SK-N-SH (cell line): Measurements from ENCODE around the gene NRG3. TPM values are rescaled to one million over a fixed set of nuclear protein-coding genes. Genes with fewer than 3 reads are reported as not detected.

Source experiments
- CTCF ChIA-PET: fragments of 300-600, 350-600 bp; formaldehyde crosslinking; extraction: SDS; loops from one replicate; lab custom pipeline; 2021; lab: Yijun Ruan, JAX
- POLR2A ChIA-PET: fragments of 350-600 bp; sonication (Branson Sonifier 250); formaldehyde crosslinking; extraction: SDS; loops from one replicate; lab custom pipeline; 2020; ENCODE audit warnings: antibody characterized with exemption, inconsistent platforms; lab: Yijun Ruan, JAX
- DNase-seq: peaks from one replicate; pipeline ENCODE4 v3.0.0; 2012
- H2AFZ ChIP-seq: fragments of 200-600 bp; sonication (generic); 2 replicates; pipeline ENCODE4 v1.8.1; 2016; ENCODE audit warnings: antibody characterized with exemption, mild to moderate bottlenecking, low read depth
- H3F3A ChIP-seq: fragments of 200-600 bp; sonication (generic); replicated peaks from 2 replicates; pipeline ENCODE3; 2016; ENCODE audit warnings: antibody characterized with exemption, mild to moderate bottlenecking; ENCODE audit not compliant: insufficient read depth
- H3K27ac ChIP-seq, 2 experiments: fragments of 200-500 bp in 1 of 2; fragments of 200-600 bp in 1 of 2; sonication (Bioruptor generic) in 1 of 2; sonication (generic), shearing (Covaris generic) in 1 of 2; 2 replicates each; pipeline versions ENCODE4 v1.5.1 to v1.6.1; 2014 to 2016; ENCODE audit warnings: low read depth in 2 of 2, inconsistent platforms in 1 of 2, low read length in 1 of 2, mild to moderate bottlenecking in 1 of 2, mixed read lengths in 1 of 2
- H3K27me3 ChIP-seq: fragments of 200-600 bp; sonication (generic), shearing (Covaris generic); 2 replicates; pipeline ENCODE4 v1.6.1; 2016; ENCODE audit warnings: mixed run types; ENCODE audit not compliant: insufficient read depth
- H3K36me3 ChIP-seq, 2 experiments: fragments of 200-500 bp in 1 of 2; fragments of 200-600 bp in 1 of 2; sonication (Bioruptor generic) in 1 of 2; sonication (generic) in 1 of 2; replicated peaks in 1 of 2; 2 replicates each; pipeline versions ENCODE3 to v1.5.1; 2014 to 2016; ENCODE audit warnings: low read length in 1 of 2, mild to moderate bottlenecking in 1 of 2; ENCODE audit not compliant: insufficient read depth in 2 of 2, control insufficient read depth in 1 of 2
- H3K4me1 ChIP-seq, 2 experiments: fragments of 200-500 bp in 1 of 2; fragments of 200-600 bp in 1 of 2; sonication (Bioruptor generic) in 1 of 2; sonication (generic), shearing (Covaris generic) in 1 of 2; 2 replicates each; pipeline versions ENCODE4 v1.5.1 to v1.6.1; 2014 to 2016; ENCODE audit warnings: low read depth in 1 of 2, low read length in 1 of 2, mixed run types in 1 of 2; ENCODE audit not compliant: insufficient read depth in 2 of 2, control insufficient read depth in 1 of 2
- H3K4me2 ChIP-seq: fragments of 200-600 bp; sonication (generic), shearing (Covaris generic); 2 replicates; pipeline ENCODE4 v1.6.1; 2017; ENCODE audit warnings: mixed run types
- H3K4me3 ChIP-seq, 2 experiments: fragments of 200-500 bp in 1 of 2; fragments of 200-600 bp in 1 of 2; sonication (Bioruptor generic) in 1 of 2; sonication (generic), shearing (Covaris generic) in 1 of 2; 2 replicates each; pipeline versions ENCODE4 v1.5.1 to v1.8.1; 2014 to 2016; ENCODE audit warnings: low read depth in 2 of 2, inconsistent platforms in 1 of 2, low read length in 1 of 2, mild to moderate bottlenecking in 1 of 2, mixed read lengths in 1 of 2, moderate library complexity in 1 of 2
- H3K79me2 ChIP-seq: fragments of 200-600 bp; sonication (generic); 2 replicates; pipeline ENCODE4 v1.8.1; 2017; ENCODE audit warnings: mild to moderate bottlenecking; ENCODE audit not compliant: insufficient read depth
- H3K9ac ChIP-seq: fragments of 200-600 bp; sonication (generic); 2 replicates; pipeline ENCODE4 v1.6.1; 2017; ENCODE audit warnings: mixed run types
- H3K9me2 ChIP-seq: fragments of 200-600 bp; sonication (generic); 2 replicates; pipeline ENCODE4 v1.6.1; 2017; ENCODE audit warnings: mixed run types
- H3K9me3 ChIP-seq: fragments of 200-600 bp; sonication (generic); 2 replicates; pipeline ENCODE4 v1.6.1; 2017; ENCODE audit warnings: mixed run types, mild to moderate bottlenecking, moderate library complexity
- H4K20me1 ChIP-seq: fragments of 200-600 bp; sonication (generic); 2 replicates; pipeline ENCODE4 v1.6.1; 2017; ENCODE audit warnings: mild to moderate bottlenecking, mixed run types; ENCODE audit not compliant: insufficient read depth
- CTCF ChIP-seq: fragments of 200-600 bp; sonication (generic); IDR thresholded peaks from 2 replicates; pipeline ENCODE4 v1.6.1; 2017; ENCODE audit warnings: antibody characterized with exemption, mild to moderate bottlenecking, moderate library complexity
- EP300 ChIP-seq, 2 experiments: IDR thresholded peaks; 2 replicates each; pipeline versions ENCODE4 v1.4.0 to v1.6.1; 2012; ENCODE audit warnings: borderline replicate concordance in 1 of 2, low read depth in 1 of 2, low read length in 1 of 2
- FOSL2 ChIP-seq: IDR thresholded peaks from 2 replicates; pipeline ENCODE4 v1.4.0; 2012; ENCODE audit warnings: low read depth, mild to moderate bottlenecking, moderate library complexity, borderline replicate concordance
- FOXJ3 ChIP-seq: sonication (generic); formaldehyde crosslinking; IDR thresholded peaks from 2 replicates; pipeline ENCODE4 v1.5.1; 2020; ENCODE audit warnings: mild to moderate bottlenecking, missing genetic modification reagents
- FOXM1 ChIP-seq: IDR thresholded peaks from 2 replicates; pipeline ENCODE4 v1.4.0; 2012; ENCODE audit warnings: low read depth, mild to moderate bottlenecking
- GABPA ChIP-seq: IDR thresholded peaks from 2 replicates; pipeline ENCODE4 v1.4.0; 2012; ENCODE audit warnings: low read depth, mild to moderate bottlenecking
- GATA2 ChIP-seq: sonication (generic); formaldehyde crosslinking; IDR thresholded peaks from 2 replicates; pipeline ENCODE4 v1.5.0; 2020; ENCODE audit warnings: mild to moderate bottlenecking, missing genetic modification reagents
- MAX ChIP-seq: IDR thresholded peaks from 2 replicates; pipeline ENCODE4 v1.4.0; 2012; ENCODE audit warnings: low read depth
- MEF2A ChIP-seq: IDR thresholded peaks from 2 replicates; pipeline ENCODE4 v1.4.0; 2012; ENCODE audit warnings: low read depth, borderline replicate concordance
- MXI1 ChIP-seq: IDR thresholded peaks from 2 replicates; pipeline ENCODE4 v1.6.1; 2012; ENCODE audit warnings: mild to moderate bottlenecking, low read depth, low read length, improper control_type of control experiment
- NFIC ChIP-seq: IDR thresholded peaks from 2 replicates; pipeline ENCODE4 v1.4.0; 2012; ENCODE audit warnings: borderline replicate concordance
- NRF1 ChIP-seq: IDR thresholded peaks from 2 replicates; pipeline ENCODE4 v1.6.1; 2012; ENCODE audit warnings: low read depth, mild to moderate bottlenecking, low read length
- POLR2AphosphoS5 ChIP-seq: IDR thresholded peaks from 2 replicates; pipeline ENCODE4 v1.6.1; 2012; ENCODE audit warnings: low read depth, low read length
- RAD21 ChIP-seq: IDR thresholded peaks from 2 replicates; pipeline ENCODE4 v1.6.1; 2012; ENCODE audit warnings: mild to moderate bottlenecking, low read length
- RCOR1 ChIP-seq: fragments of 150-350 bp; IDR thresholded peaks from 2 replicates; pipeline ENCODE4 v1.6.1; 2017; ENCODE audit warnings: antibody characterized with exemption, low read length
- RFX5 ChIP-seq: IDR thresholded peaks from 2 replicates; pipeline ENCODE4 v1.6.1; 2012; ENCODE audit warnings: mild to moderate bottlenecking, improper control_type of control experiment, low read length
- RXRA ChIP-seq: IDR thresholded peaks from 2 replicates; pipeline ENCODE4 v1.4.0; 2012; ENCODE audit warnings: low read depth, mild to moderate bottlenecking, borderline replicate concordance
- SIN3A ChIP-seq: IDR thresholded peaks from 2 replicates; pipeline ENCODE4 v1.6.1; 2012; ENCODE audit warnings: low read depth, mild to moderate bottlenecking, low read length, moderate library complexity, borderline replicate concordance
- TAF1 ChIP-seq: IDR thresholded peaks from 2 replicates; pipeline ENCODE4 v1.6.1; 2012; ENCODE audit warnings: low read depth, mild to moderate bottlenecking, low read length, moderate library complexity, borderline replicate concordance
- TEAD4 ChIP-seq: IDR thresholded peaks from 2 replicates; pipeline ENCODE4 v1.4.0; 2012; ENCODE audit warnings: mild to moderate bottlenecking, borderline replicate concordance; ENCODE audit not compliant: insufficient read depth
- ZBTB33 ChIP-seq: IDR thresholded peaks from 2 replicates; pipeline ENCODE4 v1.4.0; 2012; ENCODE audit warnings: low read depth, borderline replicate concordance
- WGBS: methylation state at CpG from one replicate; pipeline ENCODE4 v1.1.6; 2017; ENCODE audit warnings: low lambda C conversion rate; 5-methylcytosine and 5-hydroxymethylcytosine counted together
- polyA plus RNA-seq, 3 experiments: library from polyadenylated mRNA; depleted of rRNA; stranded (reverse); fragments of >200 nt; gene quantifications; 2 replicates each; pipeline ENCODE4 v1.2.3, GENCODE V29; 2012

NRG3 gene
- polyA plus RNA-seq, 1 of the 3 experiments (the other 2 are of a cell fraction), result 0.03 TPM

GRCh38 chr10:82192665-82193064 is 317.7 kb downstream of the NRG3 start:
- 43% methylated on average over 2 of the region's 2 CpGs for WGBS
- no peak for DNase-seq
- Histone ChIP-seq H3K27me3 (no peaks in the 10 kb centered on the region), H3F3A (no peaks in the 10 kb centered on the region), H3K9me2 (no peaks in the 10 kb centered on the region), H3K79me2 (no peaks in the 10 kb centered on the region), H3K4me2 (no peak overlapping the region), H3K36me3 (no peaks in the 10 kb centered on the region), H4K20me1 (no peaks in the 10 kb centered on the region), H2AFZ (no peak overlapping the region), H3K9me3 (no peaks in the 10 kb centered on the region), H3K4me3 (no peak overlapping the region), H3K27ac (no peak overlapping the region), H3K9ac (no peak overlapping the region), H3K4me1 (no peaks in the 10 kb centered on the region; a peak in 1 of 4 replicates)
- CTCF ChIA-PET, result no interaction called here
- POLR2A ChIA-PET, result no interaction called here
- no peak for TF ChIP-seq SIN3A
- TF ChIP-seq GABPA, result no peak

- Histone ChIP-seq H3K4me2 (no peak overlapping the region), H3K4me1 (no peaks in the 10 kb centered on the region; a peak in 1 of 4 replicates), H3K9me3 (no peaks in the 10 kb centered on the region), H3K79me2 (no peaks in the 10 kb centered on the region), H3K27ac (no peak overlapping the region), H3K9me2 (no peaks in the 10 kb centered on the region), H3F3A (no peaks in the 10 kb centered on the region), H2AFZ (no peak overlapping the region), H3K36me3 (no peaks in the 10 kb centered on the region), H3K9ac (no peak overlapping the region), H4K20me1 (no peaks in the 10 kb centered on the region), H3K27me3 (no peaks in the 10 kb centered on the region), H3K4me3 (no peak overlapping the region)
- ChIA-PET CTCF (interaction anchor here (0.5 kb wide), 1 partner anchor 303 kb away, joined by 3 read pairs; no protein-coding TSS in a partner anchor), POLR2A (no interaction called here)
- TF ChIP-seq RXRA, result no peak
- no peak for TF ChIP-seq GATA2 (CRISPR knock-in tag)
- no peak for TF ChIP-seq TAF1
- no peak for TF ChIP-seq FOSL2
- no peak for TF ChIP-seq RAD21
- no peak for TF ChIP-seq EP300 (IDR thresholded peaks at IDR 0.05; ENCODE audit: borderline replicate concordance in 1 of 2, low read depth in 1 of 2, low read length in 1 of 2)
- no peak for TF ChIP-seq TEAD4
- no peak for TF ChIP-seq MXI1
- TF ChIP-seq CTCF, result no peak
- no peak for TF ChIP-seq RFX5
- TF ChIP-seq MEF2A, result no peak
- no peak for TF ChIP-seq ZBTB33
- no peak for TF ChIP-seq NFIC
- TF ChIP-seq NRF1, result no peak
- no peak for TF ChIP-seq MAX
- no peak for TF ChIP-seq RCOR1
- no peak for TF ChIP-seq POLR2AphosphoS5
- TF ChIP-seq SIN3A, result no peak
- no peak for TF ChIP-seq FOXM1
- TF ChIP-seq FOXJ3, result no peak
- WGBS, result 51% methylated on average over 7 of the region's 7 CpGs
- no peak for DNase-seq
These were observed 319.4 kb downstream of the NRG3 start for GRCh38 chr10:82194419-82194818.
